Body of pancreas (tissue), 4 donors: Measurements from ENCODE around the gene ZNF385D. TPM values are rescaled to one million over a fixed set of nuclear protein-coding genes. Genes with fewer than 3 reads are reported as not detected.

Experiments used
- ATAC-seq: fragments of 150-250 bp; one replicate; pipeline ENCODE4 v1.9.1; 2016
- DNase-seq, 4 donors: peaks; one replicate each; pipeline ENCODE4 v3.0.0-alpha.2; 2019
- H3K27ac ChIP-seq, 4 donors: fragments of 200-600 bp; sonication (generic); 1 replicate in 3 of 4; 2 replicates in 1 of 4; pipeline versions ENCODE4 v1.5.1 to v1.6.1; 2016 to 2019; ENCODE audit warnings: mild to moderate bottlenecking in 1 of 4, mixed read lengths in 1 of 4, moderate library complexity in 1 of 4
- H3K27me3 ChIP-seq, 2 donors: fragments of 200-600 bp; sonication (generic); one replicate each; pipeline ENCODE4 v1.6.0; 2016; ENCODE audit warnings: mild to moderate bottlenecking in 1 of 2
- H3K36me3 ChIP-seq, 2 donors: fragments of 200-600 bp; sonication (generic); replicated peaks in 1 of 2; 2 replicates each; pipeline ENCODE4 v1.5.1; 2016; ENCODE audit warnings: low read depth in 2 of 2; ENCODE audit not compliant: insufficient read depth in 1 of 2
- H3K4me1 ChIP-seq: fragments of 200-600 bp; sonication (generic); one replicate; pipeline ENCODE4 v1.6.0; 2016
- H3K4me3 ChIP-seq, 2 donors: fragments of 200-600 bp; sonication (generic); 1 replicate in 1 of 2; 2 replicates in 1 of 2; pipeline ENCODE4 v1.5.1; 2016 to 2019
- H3K9me3 ChIP-seq, 3 donors: fragments of 200-600 bp; sonication (generic); 1 replicate in 2 of 3; 2 replicates in 1 of 3; pipeline ENCODE4 v1.5.1; 2016
- POLR2A ChIP-seq, 3 donors: fragments of 450-650 bp; IDR thresholded peaks; one replicate each; pipeline ENCODE4 v1.6.1; 2016; ENCODE audit warnings: antibody characterized with exemption in 3 of 3, mild to moderate bottlenecking in 2 of 3
- WGBS, 2 donors: methylation state at CpG; one replicate each; pipeline ENCODE4 v1.1.5; 2017; 5-methylcytosine and 5-hydroxymethylcytosine counted together
- intact Hi-C: fragments of 100-400 bp; cut with DNase I; formaldehyde crosslinking; loops from one replicate; pipeline ENCODE4 v1.15.1; 2023
- total RNA-seq, 2 donors: library from RNA; depleted of rRNA; stranded (reverse); fragments of >200 nt; gene quantifications; one replicate each; pipeline ENCODE4 v1.1.0, GENCODE V29; 2016
- TF ChIP-seq, protein P1 (sequence below), 7 experiments: fragments of 450-650 bp in 4 of 7; fragments of 200-600 bp in 3 of 7; sonication (generic) in 3 of 7; IDR thresholded peaks; one replicate each; pipeline ENCODE4 v1.5.1; 2016 to 2019; ENCODE audit warnings: antibody characterized with exemption in 7 of 7

The ZNF385D gene
- total RNA-seq, 2 donors from 2014 or later, result 3.9 to 5.9 TPM

DNA sequence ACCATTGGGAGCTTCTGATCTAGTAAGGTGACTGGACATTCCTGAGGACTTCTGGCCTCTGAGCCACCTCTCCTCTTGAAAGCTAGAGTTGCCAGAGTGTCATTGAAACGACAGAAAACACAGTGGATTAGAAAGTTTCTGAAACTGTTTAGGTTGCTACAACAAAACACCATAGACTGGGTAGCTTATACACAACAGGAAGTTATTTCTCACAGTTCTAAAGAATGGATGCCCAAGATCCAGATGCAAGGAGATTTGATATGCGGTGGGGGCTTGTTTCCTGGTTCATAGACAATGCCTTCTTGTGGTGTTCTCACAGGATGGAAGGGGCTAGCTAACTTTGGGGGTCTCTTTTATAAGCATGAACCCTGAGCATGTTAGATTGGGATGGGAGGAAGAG is 43.3 kb upstream of the ZNF385D start:
- intact Hi-C loops, result no loop called here
- no peaks in the 10 kb centered on the region for H3K36me3 ChIP-seq
- no peaks in the 10 kb centered on the region for H3K27me3 ChIP-seq
- H3K4me1 ChIP-seq, result no peaks in the 10 kb centered on the region
- H3K27ac ChIP-seq, result no peak overlapping the region
- H3K9me3 ChIP-seq, result no peaks in the 10 kb centered on the region
- TF ChIP-seq POLR2A (IDR thresholded peaks at IDR 0.05), result no peak
- TF ChIP-seq, protein P1, sequence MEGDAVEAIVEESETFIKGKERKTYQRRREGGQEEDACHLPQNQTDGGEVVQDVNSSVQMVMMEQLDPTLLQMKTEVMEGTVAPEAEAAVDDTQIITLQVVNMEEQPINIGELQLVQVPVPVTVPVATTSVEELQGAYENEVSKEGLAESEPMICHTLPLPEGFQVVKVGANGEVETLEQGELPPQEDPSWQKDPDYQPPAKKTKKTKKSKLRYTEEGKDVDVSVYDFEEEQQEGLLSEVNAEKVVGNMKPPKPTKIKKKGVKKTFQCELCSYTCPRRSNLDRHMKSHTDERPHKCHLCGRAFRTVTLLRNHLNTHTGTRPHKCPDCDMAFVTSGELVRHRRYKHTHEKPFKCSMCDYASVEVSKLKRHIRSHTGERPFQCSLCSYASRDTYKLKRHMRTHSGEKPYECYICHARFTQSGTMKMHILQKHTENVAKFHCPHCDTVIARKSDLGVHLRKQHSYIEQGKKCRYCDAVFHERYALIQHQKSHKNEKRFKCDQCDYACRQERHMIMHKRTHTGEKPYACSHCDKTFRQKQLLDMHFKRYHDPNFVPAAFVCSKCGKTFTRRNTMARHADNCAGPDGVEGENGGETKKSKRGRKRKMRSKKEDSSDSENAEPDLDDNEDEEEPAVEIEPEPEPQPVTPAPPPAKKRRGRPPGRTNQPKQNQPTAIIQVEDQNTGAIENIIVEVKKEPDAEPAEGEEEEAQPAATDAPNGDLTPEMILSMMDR (IDR thresholded peaks at IDR 0.05), result no peak
- no peak for DNase-seq
- no peak for ATAC-seq
- no peak overlapping the region for H3K4me3 ChIP-seq
- 69 to 79% methylated on average over 2 of the region's 2 CpGs for WGBS, 2 donors

DNA sequence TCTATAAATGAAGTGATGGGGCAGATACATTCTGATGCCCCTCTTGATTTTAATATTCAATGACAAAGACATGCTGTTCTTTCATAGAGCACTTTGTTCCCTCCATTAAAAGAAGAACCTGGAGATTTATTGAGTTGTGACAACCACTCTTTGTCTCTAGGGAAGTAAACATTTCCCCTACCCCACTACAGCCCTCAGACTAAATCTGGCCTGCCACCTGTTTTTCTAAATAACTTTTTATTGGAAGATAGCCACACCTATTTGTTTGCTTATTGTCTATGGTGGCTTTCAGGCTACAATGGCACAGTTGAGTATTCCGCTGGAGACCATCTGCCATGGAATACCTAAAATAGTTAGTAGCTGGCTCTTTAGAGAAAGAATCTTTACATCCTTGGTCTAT is 41.2 kb upstream of the ZNF385D start:
- Histone ChIP-seq H3K27ac (no peak overlapping the region), H3K4me3 (no peak overlapping the region), H3K36me3 (no peaks in the 10 kb centered on the region), H3K4me1 (no peaks in the 10 kb centered on the region), H3K9me3 (no peaks in the 10 kb centered on the region), H3K27me3 (no peaks in the 10 kb centered on the region)
- WGBS, 2 donors, result 69 to 81% methylated on average over 1 of the region's 1 CpG
- DNase-seq (no peak), ATAC-seq (no peak)
- intact Hi-C loops, result no loop called here
- TF ChIP-seq, protein P1 (IDR thresholded peaks at IDR 0.05), result no peak
- no peak for TF ChIP-seq POLR2A (IDR thresholded peaks at IDR 0.05)

DNA sequence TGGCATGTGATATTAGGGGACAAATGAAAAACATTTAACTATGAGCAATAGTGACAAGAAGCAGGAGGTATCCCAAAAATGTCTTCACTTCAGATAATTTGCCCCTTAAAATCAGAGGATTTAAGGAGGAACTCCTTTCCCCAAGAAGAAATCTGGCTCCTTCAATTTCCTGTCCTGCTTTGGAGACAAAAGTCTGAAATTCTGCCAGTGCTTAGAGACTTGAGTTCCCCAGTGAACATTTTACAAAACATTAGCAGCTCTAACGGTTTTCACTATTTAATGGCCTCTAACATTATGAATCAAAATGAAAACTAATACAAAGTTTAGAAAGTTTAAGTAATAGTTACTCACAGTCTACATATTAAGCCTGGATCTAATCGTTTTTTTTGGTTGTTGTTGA is 40.3 kb upstream of the ZNF385D start:
- intact Hi-C loops, result no loop called here
- DNase-seq (no peak), ATAC-seq (no peak)
- Histone ChIP-seq H3K27me3 (no peaks in the 10 kb centered on the region), H3K36me3 (no peaks in the 10 kb centered on the region), H3K9me3 (no peaks in the 10 kb centered on the region), H3K4me3 (no peak overlapping the region), H3K27ac (no peak overlapping the region), H3K4me1 (no peaks in the 10 kb centered on the region)
- WGBS, 2 donors, result 53 to 63% methylated on average over 2 of the region's 2 CpGs
- TF ChIP-seq, protein P1 (IDR thresholded peaks at IDR 0.05), result no peak
- no peak for TF ChIP-seq POLR2A (IDR thresholded peaks at IDR 0.05)

DNA sequence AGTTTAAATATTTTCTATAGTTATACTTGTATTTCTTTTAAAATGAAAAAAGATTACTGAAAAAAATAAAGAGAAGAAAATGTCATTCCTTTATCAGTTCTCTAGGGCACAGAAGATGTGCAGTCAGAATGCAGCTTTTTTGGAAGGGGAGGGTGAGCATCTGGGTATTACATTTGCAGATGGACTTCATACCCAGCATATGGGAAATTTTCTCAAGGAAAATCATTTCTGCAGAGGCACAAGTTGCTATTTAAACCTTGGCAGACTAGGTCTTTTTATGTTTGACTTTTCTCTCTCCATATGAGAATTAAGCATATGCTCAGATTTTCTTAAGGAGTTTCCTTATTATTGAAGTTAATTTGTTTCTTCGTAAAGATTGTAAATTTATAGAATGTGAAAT is 39.5 kb upstream of the ZNF385D start:
- no peaks in the 10 kb centered on the region for H3K4me1 ChIP-seq
- H3K9me3 ChIP-seq, result no peaks in the 10 kb centered on the region
- intact Hi-C loops, result no loop called here
- H3K36me3 ChIP-seq, result no peaks in the 10 kb centered on the region
- no peak for TF ChIP-seq POLR2A (IDR thresholded peaks at IDR 0.05)
- TF ChIP-seq, protein P1 (IDR thresholded peaks at IDR 0.05), result no peak
- 35 to 44% methylated on average over 1 of the region's 1 CpG for WGBS, 2 donors
- DNase-seq (no peak), ATAC-seq (no peak)
- no peaks in the 10 kb centered on the region for H3K27me3 ChIP-seq
- no peak overlapping the region for H3K4me3 ChIP-seq
- no peak overlapping the region for H3K27ac ChIP-seq

DNA sequence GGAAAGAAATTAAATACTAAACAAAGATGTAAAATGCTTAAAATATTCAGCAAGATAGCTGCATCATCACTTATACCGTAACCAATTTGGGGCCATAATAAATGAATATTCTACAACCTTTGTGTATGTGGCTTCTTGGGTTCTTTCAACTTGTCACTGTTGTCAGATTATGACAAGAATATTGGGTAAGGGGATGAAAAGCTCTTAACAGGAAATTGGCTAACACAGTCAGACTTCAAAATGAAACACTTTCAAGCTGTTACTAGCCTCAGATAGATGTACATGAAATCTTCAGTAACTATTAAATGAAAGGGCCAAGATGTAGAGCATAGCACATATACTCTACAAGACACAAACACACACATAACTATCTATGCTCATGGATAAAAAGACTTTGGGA is 38.7 kb upstream of the ZNF385D start:
- no peaks in the 10 kb centered on the region for H3K27me3 ChIP-seq
- H3K4me1 ChIP-seq, result no peaks in the 10 kb centered on the region
- no peak overlapping the region for H3K4me3 ChIP-seq
- 36 to 96% methylated on average over 1 of the region's 1 CpG for WGBS, 2 donors
- no peaks in the 10 kb centered on the region for H3K9me3 ChIP-seq
- no peak for ATAC-seq
- TF ChIP-seq POLR2A (IDR thresholded peaks at IDR 0.05), result no peak
- TF ChIP-seq, protein P1 (IDR thresholded peaks at IDR 0.05), result no peak
- H3K36me3 ChIP-seq, result no peaks in the 10 kb centered on the region
- H3K27ac ChIP-seq, result no peak overlapping the region
- intact Hi-C loops, result no loop called here
- no peak for DNase-seq
